Psoas muscle (tissue), 8 donors: ENCODE results near the gene LIF. TPM values are rescaled to one million over a fixed set of nuclear protein-coding genes. Genes with fewer than 3 reads are reported as not detected.

Source experiments
- ATAC-seq, 4 donors: fragments of 200-7000 bp; cut with Tn5 transposase; one replicate each; pipeline ENCODE4 v1.9.1; 2020; ENCODE audit warnings: moderate library complexity in 3 of 4, mild to moderate bottlenecking in 2 of 4
- DNase-seq, 2 donors: peaks; one replicate each; pipeline ENCODE4 v3.0.0-alpha.2; 2020
- H3K27ac ChIP-seq: fragments of 200-600 bp; one replicate; pipeline ENCODE4 v1.8.0; 2022
- H3K27me3 ChIP-seq, 3 donors: fragments of 200-600 bp in 1 of 3; one replicate each; pipeline versions ENCODE4 v1.6.1 to v1.8.0; 2013 to 2022; ENCODE audit warnings: low read length in 2 of 3, mild to moderate bottlenecking in 2 of 3, moderate library complexity in 1 of 3; ENCODE audit not compliant: insufficient read depth in 3 of 3
- H3K36me3 ChIP-seq, 2 donors: fragments of 200-600 bp in 1 of 2; one replicate each; pipeline versions ENCODE4 v1.6.1 to v1.8.0; 2013 to 2022; ENCODE audit warnings: low read depth in 1 of 2, mild to moderate bottlenecking in 1 of 2, moderate library complexity in 1 of 2; ENCODE audit not compliant: insufficient read depth in 1 of 2
- H3K4me1 ChIP-seq: fragments of 200-600 bp; one replicate; pipeline ENCODE4 v1.8.0; 2022
- H3K4me3 ChIP-seq: fragments of 200-600 bp; one replicate; pipeline ENCODE4 v1.8.0; 2022; ENCODE audit warnings: mild to moderate bottlenecking
- H3K9me3 ChIP-seq: fragments of 200-600 bp; one replicate; pipeline ENCODE4 v1.8.0; 2022
- CTCF ChIP-seq: fragments of 200-600 bp; IDR thresholded peaks from one replicate; pipeline ENCODE4 v1.8.0; 2022; ENCODE audit warnings: antibody characterized with exemption
- WGBS, 3 donors: extraction: QIAGEN DNeasy Blood & Tissue Kit; methylation state at CpG; one replicate each; pipeline versions ENCODE4 v1.1.6 to v1.1.7; 2013; 5-methylcytosine and 5-hydroxymethylcytosine counted together
- intact Hi-C, 2 donors: fragments of 100-400 bp; cut with DNase I; formaldehyde crosslinking; loops; one replicate each; pipeline versions ENCODE4 v1.11.0 to v1.14.2; 2022
- polyA plus RNA-seq, 3 donors: library from polyadenylated mRNA; stranded (reverse); fragments of 200-250 nt; gene quantifications; one replicate each; pipeline ENCODE4 v1.2.3, GENCODE V29; 2013
- total RNA-seq, 4 donors: library from RNA; stranded (reverse); fragmentation: NEBNext Ultra II Directional in 2 of 4; extraction: Animal tissue kit (Norgen Biotek cat#: 25700) in 2 of 4; gene quantifications; one replicate each; pipeline versions ENCODE4 v1.2.1 to v1.2.4, GENCODE V29; 2021 to 2023
- donor health status: healthy with polysubstance abuse.
- donor health status: DM: no; HTN: no; CAD: no; lungs with moderate emphysema.
- donor health status: Bipolar disorder and iron deficiency.
- donor health status: healthy.
- donor health status: DM: yes; HTN: yes; CAD: no.
- donor health status: DM: no; HTN: no; CAD: no.
- donor health status: DM: no; HTN: no; CAD: no.
- donor health status: DM: yes; HTN: yes; CAD: no.

Gene LIF
- total and polyA plus RNA-seq, 7 donors = 0.10 to 21.4 (median 0.33) TPM; not detected in 1

GRCh38 chr22:30228509-30229359 is 17.8 kb downstream of the LIF start:
- no peak for ATAC-seq
- H3K27me3 ChIP-seq = peaks cover 0 to 54% (median 15%) of the 10 kb centered on the region in 3 donors

GRCh38 chr22:30227438-30228228 is 18.9 kb downstream of the LIF start:
- no peak for TF ChIP-seq CTCF
- no peaks in the 10 kb centered on the region for H3K36me3 ChIP-seq
- no peaks in the 10 kb centered on the region for H3K9me3 ChIP-seq
- no peak overlapping the region for H3K27ac ChIP-seq
- DNase-seq = no peak
- 91 to 92% (median 91%) methylated on average over 4 of the region's 4 CpGs for WGBS, 3 donors
- no peak overlapping the region for H3K4me3 ChIP-seq
- intact Hi-C loops = no loop called here
- H3K27me3 ChIP-seq = peaks cover 0 to 49% (median 10%) of the 10 kb centered on the region in 3 donors
- no peak for ATAC-seq
- H3K4me1 ChIP-seq = no peaks in the 10 kb centered on the region

More at GRCh38 chr22:30228509-30229359, 17.8 kb downstream of the LIF start:
- no peak for TF ChIP-seq CTCF
- DNase-seq = no peak
- WGBS, 3 donors = 53 to 56% (median 54%) methylated on average over 20 to 21 of the region's 21 CpGs
- intact Hi-C loops = no loop called here
- no peaks in the 10 kb centered on the region for H3K9me3 ChIP-seq
- H3K4me1 ChIP-seq = no peaks in the 10 kb centered on the region
- no peaks in the 10 kb centered on the region for H3K36me3 ChIP-seq
- no peak overlapping the region for H3K4me3 ChIP-seq
- H3K27ac ChIP-seq = no peak overlapping the region

GRCh38 chr22:30226192-30226832 is 20.2 kb downstream of the LIF start:
- intact Hi-C loops = no loop called here
- H3K4me3 ChIP-seq = no peak overlapping the region
- no peaks in the 10 kb centered on the region for H3K36me3 ChIP-seq
- 81 to 86% (median 83%) methylated on average over 11 of the region's 11 CpGs for WGBS, 3 donors
- H3K27ac ChIP-seq = no peak overlapping the region
- H3K27me3 ChIP-seq = peaks cover 0 to 47% (median 10%) of the 10 kb centered on the region in 3 donors
- H3K4me1 ChIP-seq = no peaks in the 10 kb centered on the region
- no peak for TF ChIP-seq CTCF
- H3K9me3 ChIP-seq = no peaks in the 10 kb centered on the region
- DNase-seq = no peak
- ATAC-seq = no peak

- DNase-seq (no peak), ATAC-seq (no peak)
- Histone ChIP-seq H3K36me3 (no peaks in the 10 kb centered on the region), H3K27ac (no peak overlapping the region), H3K9me3 (no peaks in the 10 kb centered on the region), H3K4me1 (no peaks in the 10 kb centered on the region), H3K4me3 (no peak overlapping the region), H3K27me3 (peaks cover 0 to 42% (median 10%) of the 10 kb centered on the region in 3 donors)
- TF ChIP-seq CTCF = no peak
- 85 to 87% (median 86%) methylated on average over 7 of the region's 7 CpGs for WGBS, 3 donors
- intact Hi-C loops = no loop called here
These were observed 21.2 kb downstream of the LIF start for GRCh38 chr22:30225220-30225927.
